ENCODE measurements around the gene LINC00305. TPM values are rescaled to one million over a fixed set of nuclear protein-coding genes. Genes with fewer than 3 reads are reported as not detected.

Gene LINC00305
- total and polyA plus RNA-seq, 2 of the 13 experiments (the other 11 are each of a cell fraction or from before 2014, with no cell fraction given): not detected

DNA sequence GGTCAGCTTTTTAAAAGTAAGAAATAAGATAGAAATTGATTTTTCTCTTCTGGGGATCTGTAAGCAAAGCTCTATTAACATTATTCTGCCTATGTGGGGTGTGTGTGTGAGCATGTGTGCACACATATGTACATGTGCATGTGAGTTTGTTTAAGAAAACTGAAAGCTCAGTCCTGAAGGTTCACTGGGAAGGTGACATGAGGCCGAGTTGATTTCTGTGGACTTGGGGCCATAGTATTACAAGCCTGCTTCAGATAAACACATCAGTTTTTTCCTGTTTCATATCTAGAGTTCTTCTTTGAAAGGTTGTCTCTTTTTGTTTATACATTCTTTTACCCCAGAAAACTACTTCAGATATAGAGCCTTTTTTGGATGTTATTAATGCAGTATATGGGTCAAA, 95.6 kb downstream of the LINC00305 start (continued):
- TF ChIP-seq, protein P1, sequence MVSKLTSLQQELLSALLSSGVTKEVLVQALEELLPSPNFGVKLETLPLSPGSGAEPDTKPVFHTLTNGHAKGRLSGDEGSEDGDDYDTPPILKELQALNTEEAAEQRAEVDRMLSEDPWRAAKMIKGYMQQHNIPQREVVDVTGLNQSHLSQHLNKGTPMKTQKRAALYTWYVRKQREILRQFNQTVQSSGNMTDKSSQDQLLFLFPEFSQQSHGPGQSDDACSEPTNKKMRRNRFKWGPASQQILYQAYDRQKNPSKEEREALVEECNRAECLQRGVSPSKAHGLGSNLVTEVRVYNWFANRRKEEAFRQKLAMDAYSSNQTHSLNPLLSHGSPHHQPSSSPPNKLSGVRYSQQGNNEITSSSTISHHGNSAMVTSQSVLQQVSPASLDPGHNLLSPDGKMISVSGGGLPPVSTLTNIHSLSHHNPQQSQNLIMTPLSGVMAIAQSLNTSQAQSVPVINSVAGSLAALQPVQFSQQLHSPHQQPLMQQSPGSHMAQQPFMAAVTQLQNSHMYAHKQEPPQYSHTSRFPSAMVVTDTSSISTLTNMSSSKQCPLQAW (CRISPR knock-in tag; IDR thresholded peaks at IDR 0.05): no peak
- TF ChIP-seq IKZF4 (CRISPR knock-in tag; IDR thresholded peaks at IDR 0.05; ENCODE audit: borderline replicate concordance, low read depth, not compliant biosample characterization): no peak

DNA sequence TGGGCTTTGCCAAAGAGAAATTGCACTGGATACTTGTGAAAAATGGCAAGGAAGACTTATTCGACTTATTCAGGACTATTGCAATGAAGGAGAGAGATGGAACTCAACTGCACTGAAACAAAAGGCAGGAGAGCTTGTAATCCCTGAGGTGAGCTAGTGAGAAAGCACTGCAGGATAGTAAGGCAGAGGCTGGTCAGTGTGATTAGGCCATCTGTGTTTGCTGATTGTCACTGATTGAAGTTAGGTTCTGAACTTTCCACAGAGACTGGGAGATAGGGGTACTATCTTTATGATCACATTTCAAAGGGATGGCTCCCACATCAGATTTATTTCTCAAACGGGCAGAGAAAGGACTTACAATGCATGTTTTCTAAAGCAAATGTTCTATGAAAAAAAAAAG, 96.1 kb downstream of the LINC00305 start:
- no TSS peak for BruUV-seq (replicated peaks)
- ChIA-PET POLR2A (no interaction called here), CTCF (ENCODE audit: low intra/inter-chr PET ratio, low total read pairs) (no interaction called here)
- H3K4me2 ChIP-seq (ENCODE audit: low read depth, low read length): no peak overlapping the region
- H4K20me1 ChIP-seq (ENCODE audit: insufficient read depth, low read length): no peaks in the 10 kb centered on the region
- no peak overlapping the region for H3K27ac ChIP-seq (ENCODE audit: extremely low read length, insufficient read depth, low read length)
- H3K9ac ChIP-seq (ENCODE audit: insufficient read depth, low read depth, low read length): no peak overlapping the region
- in situ Hi-C loops (cut with HindIII; ENCODE audit: extremely low pct_ligation_motif_present, low pct_unique_long_range_greater_than_20kb): no loop called here
- H2AFZ ChIP-seq (ENCODE audit: low read length): no peak overlapping the region
- H3K4me1 ChIP-seq (ENCODE audit: insufficient read depth, low read length): no peaks in the 10 kb centered on the region
- no peaks in the 10 kb centered on the region for H3K79me2 ChIP-seq (ENCODE audit: insufficient read depth, low read length)
- ATAC-seq (no peak), DNase-seq (ENCODE audit: low spot score) (no peak), FAIRE-seq (no peak)
- no peaks in the 10 kb centered on the region for H3K9me3 ChIP-seq (ENCODE audit: low read length)
- intact Hi-C loops (cut with micrococcal nuclease; ENCODE audit: unreplicated experiment): no loop called here
- no peaks in the 10 kb centered on the region for H3K27me3 ChIP-seq (ENCODE audit: control insufficient read depth in 1 of 2, insufficient read depth in 2 of 2, low read length in 2 of 2)
- whole genome bisulfite sequencing (ENCODE audit: low lambda C conversion rate): 2% methylated on average over 2 of the region's 2 CpGs
- no peaks in the 10 kb centered on the region for H3K36me3 ChIP-seq (replicated peaks in 1 of 2; ENCODE audit: control insufficient read depth in 1 of 2, insufficient read depth in 2 of 2, low read length in 2 of 2)
- H3K4me3 ChIP-seq (replicated peaks in 1 of 3; ENCODE audit: insufficient read depth in 1 of 3, low read depth in 2 of 3, low read length in 3 of 3): no peak overlapping the region
- TF ChIP-seq, protein P2, sequence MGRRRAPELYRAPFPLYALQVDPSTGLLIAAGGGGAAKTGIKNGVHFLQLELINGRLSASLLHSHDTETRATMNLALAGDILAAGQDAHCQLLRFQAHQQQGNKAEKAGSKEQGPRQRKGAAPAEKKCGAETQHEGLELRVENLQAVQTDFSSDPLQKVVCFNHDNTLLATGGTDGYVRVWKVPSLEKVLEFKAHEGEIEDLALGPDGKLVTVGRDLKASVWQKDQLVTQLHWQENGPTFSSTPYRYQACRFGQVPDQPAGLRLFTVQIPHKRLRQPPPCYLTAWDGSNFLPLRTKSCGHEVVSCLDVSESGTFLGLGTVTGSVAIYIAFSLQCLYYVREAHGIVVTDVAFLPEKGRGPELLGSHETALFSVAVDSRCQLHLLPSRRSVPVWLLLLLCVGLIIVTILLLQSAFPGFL (CRISPR knock-in tag; IDR thresholded peaks at IDR 0.05): no peak
- TF ChIP-seq, protein P3, sequence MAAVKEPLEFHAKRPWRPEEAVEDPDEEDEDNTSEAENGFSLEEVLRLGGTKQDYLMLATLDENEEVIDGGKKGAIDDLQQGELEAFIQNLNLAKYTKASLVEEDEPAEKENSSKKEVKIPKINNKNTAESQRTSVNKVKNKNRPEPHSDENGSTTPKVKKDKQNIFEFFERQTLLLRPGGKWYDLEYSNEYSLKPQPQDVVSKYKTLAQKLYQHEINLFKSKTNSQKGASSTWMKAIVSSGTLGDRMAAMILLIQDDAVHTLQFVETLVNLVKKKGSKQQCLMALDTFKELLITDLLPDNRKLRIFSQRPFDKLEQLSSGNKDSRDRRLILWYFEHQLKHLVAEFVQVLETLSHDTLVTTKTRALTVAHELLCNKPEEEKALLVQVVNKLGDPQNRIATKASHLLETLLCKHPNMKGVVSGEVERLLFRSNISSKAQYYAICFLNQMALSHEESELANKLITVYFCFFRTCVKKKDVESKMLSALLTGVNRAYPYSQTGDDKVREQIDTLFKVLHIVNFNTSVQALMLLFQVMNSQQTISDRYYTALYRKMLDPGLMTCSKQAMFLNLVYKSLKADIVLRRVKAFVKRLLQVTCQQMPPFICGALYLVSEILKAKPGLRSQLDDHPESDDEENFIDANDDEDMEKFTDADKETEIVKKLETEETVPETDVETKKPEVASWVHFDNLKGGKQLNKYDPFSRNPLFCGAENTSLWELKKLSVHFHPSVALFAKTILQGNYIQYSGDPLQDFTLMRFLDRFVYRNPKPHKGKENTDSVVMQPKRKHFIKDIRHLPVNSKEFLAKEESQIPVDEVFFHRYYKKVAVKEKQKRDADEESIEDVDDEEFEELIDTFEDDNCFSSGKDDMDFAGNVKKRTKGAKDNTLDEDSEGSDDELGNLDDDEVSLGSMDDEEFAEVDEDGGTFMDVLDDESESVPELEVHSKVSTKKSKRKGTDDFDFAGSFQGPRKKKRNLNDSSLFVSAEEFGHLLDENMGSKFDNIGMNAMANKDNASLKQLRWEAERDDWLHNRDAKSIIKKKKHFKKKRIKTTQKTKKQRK (IDR thresholded peaks at IDR 0.05; ENCODE audit: low read length): no peak
- TF ChIP-seq, protein P4, sequence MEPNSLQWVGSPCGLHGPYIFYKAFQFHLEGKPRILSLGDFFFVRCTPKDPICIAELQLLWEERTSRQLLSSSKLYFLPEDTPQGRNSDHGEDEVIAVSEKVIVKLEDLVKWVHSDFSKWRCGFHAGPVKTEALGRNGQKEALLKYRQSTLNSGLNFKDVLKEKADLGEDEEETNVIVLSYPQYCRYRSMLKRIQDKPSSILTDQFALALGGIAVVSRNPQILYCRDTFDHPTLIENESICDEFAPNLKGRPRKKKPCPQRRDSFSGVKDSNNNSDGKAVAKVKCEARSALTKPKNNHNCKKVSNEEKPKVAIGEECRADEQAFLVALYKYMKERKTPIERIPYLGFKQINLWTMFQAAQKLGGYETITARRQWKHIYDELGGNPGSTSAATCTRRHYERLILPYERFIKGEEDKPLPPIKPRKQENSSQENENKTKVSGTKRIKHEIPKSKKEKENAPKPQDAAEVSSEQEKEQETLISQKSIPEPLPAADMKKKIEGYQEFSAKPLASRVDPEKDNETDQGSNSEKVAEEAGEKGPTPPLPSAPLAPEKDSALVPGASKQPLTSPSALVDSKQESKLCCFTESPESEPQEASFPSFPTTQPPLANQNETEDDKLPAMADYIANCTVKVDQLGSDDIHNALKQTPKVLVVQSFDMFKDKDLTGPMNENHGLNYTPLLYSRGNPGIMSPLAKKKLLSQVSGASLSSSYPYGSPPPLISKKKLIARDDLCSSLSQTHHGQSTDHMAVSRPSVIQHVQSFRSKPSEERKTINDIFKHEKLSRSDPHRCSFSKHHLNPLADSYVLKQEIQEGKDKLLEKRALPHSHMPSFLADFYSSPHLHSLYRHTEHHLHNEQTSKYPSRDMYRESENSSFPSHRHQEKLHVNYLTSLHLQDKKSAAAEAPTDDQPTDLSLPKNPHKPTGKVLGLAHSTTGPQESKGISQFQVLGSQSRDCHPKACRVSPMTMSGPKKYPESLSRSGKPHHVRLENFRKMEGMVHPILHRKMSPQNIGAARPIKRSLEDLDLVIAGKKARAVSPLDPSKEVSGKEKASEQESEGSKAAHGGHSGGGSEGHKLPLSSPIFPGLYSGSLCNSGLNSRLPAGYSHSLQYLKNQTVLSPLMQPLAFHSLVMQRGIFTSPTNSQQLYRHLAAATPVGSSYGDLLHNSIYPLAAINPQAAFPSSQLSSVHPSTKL (CRISPR knock-in tag; IDR thresholded peaks at IDR 0.05): no peak
- TF ChIP-seq PPARG (CRISPR knock-in tag; conservative IDR thresholded peaks at IDR 0.05) (no peak), MXD4 (CRISPR knock-in tag; IDR thresholded peaks at IDR 0.05) (no peak)
- TF ChIP-seq, protein P5, sequence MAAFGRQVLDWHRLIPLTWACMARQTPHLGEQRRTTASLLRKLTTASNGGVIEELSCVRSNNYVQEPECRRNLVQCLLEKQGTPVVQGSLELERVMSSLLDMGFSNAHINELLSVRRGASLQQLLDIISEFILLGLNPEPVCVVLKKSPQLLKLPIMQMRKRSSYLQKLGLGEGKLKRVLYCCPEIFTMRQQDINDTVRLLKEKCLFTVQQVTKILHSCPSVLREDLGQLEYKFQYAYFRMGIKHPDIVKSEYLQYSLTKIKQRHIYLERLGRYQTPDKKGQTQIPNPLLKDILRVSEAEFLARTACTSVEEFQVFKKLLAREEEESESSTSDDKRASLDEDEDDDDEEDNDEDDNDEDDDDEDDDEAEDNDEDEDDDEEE (CRISPR knock-in tag; IDR thresholded peaks at IDR 0.05): no peak
- TF ChIP-seq, protein P6, sequence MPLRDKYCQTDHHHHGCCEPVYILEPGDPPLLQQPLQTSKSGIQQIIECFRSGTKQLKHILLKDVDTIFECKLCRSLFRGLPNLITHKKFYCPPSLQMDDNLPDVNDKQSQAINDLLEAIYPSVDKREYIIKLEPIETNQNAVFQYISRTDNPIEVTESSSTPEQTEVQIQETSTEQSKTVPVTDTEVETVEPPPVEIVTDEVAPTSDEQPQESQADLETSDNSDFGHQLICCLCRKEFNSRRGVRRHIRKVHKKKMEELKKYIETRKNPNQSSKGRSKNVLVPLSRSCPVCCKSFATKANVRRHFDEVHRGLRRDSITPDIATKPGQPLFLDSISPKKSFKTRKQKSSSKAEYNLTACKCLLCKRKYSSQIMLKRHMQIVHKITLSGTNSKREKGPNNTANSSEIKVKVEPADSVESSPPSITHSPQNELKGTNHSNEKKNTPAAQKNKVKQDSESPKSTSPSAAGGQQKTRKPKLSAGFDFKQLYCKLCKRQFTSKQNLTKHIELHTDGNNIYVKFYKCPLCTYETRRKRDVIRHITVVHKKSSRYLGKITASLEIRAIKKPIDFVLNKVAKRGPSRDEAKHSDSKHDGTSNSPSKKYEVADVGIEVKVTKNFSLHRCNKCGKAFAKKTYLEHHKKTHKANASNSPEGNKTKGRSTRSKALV (CRISPR knock-in tag; IDR thresholded peaks at IDR 0.05): no peak
